ENCODE results near the gene PIGA.

DNA sequence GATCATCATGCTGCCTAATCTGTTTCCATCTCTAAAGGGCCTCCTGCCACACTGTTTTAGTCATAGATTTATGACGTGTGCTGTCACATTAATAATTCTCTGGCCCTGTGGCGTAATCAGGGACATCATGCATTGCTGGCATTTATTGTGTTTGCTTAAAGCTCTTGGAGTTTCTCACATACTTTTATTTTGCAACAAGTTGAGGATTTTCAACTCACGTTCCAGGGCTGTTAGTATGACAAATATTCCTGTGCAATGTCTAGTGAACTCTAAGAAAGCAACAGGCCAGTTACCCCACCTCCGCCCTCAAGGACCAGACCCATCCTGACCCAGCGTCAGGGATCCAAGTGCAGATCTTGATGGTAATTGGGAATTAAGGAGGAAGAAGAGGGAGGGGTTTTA, 7.8 kb upstream of the PIGA start:
- TF ChIP-seq, protein P1, sequence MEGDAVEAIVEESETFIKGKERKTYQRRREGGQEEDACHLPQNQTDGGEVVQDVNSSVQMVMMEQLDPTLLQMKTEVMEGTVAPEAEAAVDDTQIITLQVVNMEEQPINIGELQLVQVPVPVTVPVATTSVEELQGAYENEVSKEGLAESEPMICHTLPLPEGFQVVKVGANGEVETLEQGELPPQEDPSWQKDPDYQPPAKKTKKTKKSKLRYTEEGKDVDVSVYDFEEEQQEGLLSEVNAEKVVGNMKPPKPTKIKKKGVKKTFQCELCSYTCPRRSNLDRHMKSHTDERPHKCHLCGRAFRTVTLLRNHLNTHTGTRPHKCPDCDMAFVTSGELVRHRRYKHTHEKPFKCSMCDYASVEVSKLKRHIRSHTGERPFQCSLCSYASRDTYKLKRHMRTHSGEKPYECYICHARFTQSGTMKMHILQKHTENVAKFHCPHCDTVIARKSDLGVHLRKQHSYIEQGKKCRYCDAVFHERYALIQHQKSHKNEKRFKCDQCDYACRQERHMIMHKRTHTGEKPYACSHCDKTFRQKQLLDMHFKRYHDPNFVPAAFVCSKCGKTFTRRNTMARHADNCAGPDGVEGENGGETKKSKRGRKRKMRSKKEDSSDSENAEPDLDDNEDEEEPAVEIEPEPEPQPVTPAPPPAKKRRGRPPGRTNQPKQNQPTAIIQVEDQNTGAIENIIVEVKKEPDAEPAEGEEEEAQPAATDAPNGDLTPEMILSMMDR (IDR thresholded peaks at IDR 0.05) = no peak
- TF ChIP-seq POLR2A (IDR thresholded peaks at IDR 0.05) = no peak

Data from lower leg skin (tissue), 3 donors.